Measurements from ENCODE around the gene HRAS.
"Not testable (repeated sequence)": the region's sequence is repeated elsewhere in the genome, so short reads cannot be mapped to it uniquely, and the experiment has no call there.

HRAS gene

DNA sequence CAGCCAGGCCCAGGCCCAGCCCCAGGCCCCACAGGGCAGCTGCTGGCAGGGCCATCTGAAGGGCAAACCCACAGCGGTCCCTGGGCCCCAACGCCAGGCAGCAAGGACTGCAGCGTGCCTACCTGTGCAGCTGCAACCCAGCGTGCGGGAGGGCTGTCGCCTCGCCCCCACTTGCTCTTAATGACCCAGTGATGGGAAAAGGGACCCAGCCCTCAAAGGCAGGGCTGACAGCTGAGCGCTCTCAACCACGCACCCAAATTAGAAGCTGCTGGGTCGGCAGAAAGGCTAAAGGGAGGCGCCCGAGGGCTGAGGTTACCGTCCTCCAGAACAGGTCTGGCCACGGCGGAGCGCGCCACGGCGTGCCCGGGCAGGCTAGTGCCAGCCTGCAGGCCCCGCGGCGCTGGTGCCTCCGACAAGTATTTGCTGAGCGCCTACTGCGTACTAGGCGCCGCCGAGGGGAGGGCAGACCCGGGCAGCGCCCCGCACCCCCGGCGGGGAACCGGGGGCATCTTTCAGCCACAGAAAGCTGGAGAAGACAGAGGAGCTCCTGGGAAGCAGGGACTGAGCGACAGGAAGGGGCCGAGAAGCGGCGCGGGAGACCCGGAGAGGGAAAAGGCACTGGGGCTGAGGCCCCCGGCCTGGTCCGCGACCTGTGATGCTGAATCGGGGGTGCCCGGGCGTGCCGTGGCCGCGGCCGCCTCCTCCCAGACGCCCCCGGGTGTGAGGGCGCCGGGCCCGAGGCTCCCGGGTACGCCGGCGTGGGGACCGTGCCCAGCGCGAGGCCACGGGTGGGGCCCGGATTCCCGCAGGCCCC, 773 bp downstream of the HRAS start:
- peak; percentile 55 for DNase-seq (ENCODE audit: low read depth, low spot score)

DNA sequence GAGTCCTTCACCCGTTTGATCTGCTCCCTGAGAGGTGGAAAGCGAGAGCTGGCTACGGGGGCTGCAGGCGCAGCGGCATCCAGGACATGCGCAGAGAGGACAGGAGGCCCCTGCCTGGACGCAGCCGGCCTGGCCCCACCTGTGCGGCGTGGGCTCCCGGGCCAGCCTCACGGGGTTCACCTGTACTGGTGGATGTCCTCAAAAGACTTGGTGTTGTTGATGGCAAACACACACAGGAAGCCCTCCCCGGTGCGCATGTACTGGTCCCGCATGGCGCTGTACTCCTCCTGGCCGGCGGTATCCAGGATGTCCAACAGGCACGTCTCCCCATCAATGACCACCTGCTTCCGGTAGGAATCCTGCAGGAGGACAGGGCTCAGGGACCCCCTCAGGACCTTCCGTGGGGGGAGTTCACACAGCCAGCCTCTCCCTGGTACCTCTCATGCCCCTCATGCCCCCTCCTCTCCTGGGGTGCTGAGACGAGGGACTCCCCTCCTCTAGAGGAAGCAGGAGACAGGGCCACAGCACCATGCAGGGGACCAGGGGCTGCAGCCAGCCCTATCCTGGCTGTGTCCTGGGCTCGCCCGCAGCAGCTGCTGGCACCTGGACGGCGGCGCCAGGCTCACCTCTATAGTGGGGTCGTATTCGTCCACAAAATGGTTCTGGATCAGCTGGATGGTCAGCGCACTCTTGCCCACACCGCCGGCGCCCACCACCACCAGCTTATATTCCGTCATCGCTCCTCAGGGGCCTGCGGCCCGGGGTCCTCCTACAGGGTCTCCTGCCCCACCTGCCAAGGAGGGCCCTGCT, 1.6 kb downstream of the HRAS start:
- no peak for DNase-seq (ENCODE audit: low read depth, low spot score)

DNA sequence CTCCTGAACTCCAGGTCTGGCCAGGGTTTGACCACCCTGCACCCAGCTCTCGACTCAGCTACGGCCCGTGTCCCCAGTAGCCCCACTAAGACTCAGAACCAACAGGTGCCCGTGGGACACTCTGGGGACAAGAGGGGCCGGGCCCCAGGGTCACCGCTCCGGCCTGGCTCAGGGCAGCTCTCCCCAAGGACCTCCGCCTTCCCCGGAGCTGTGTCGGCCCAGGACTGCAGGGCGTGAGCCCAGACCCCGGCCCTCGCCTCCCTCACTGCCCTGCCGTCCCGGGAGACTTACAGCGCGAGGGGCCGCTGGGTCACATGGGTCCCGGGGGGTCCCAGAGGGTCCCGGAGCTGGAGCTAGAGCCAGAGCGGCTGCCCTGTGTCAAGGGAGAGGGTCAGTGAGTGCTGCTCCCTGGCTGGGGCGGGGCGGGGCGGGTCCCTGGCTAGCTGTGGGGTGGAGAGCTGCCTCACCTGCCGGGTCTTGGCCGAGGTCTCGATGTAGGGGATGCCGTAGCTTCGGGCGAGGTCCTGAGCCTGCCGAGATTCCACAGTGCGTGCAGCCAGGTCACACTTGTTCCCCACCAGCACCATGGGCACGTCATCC, 2.3 kb downstream of the HRAS start:
- no peak for DNase-seq (ENCODE audit: low read depth, low spot score)

DNA sequence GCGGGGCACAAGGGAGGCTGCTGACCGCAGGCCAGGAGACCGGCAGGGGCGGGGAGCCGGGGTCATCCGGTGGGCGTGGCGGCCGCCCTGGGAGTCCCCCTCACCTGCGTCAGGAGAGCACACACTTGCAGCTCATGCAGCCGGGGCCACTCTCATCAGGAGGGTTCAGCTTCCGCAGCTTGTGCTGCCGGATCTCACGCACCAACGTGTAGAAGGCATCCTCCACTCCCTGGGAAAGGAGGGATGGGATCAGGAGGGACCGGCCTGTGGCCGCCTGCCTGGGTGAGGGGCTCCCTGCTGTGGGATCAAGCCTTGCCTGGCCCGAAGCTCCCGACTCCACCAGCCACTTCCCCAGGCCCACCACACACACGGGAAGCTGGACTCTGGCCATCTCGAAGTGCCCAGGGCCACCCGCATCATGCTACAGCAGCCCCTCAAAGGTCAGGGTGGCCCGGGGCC, 2.8 kb downstream of the HRAS start:
- DNase-seq (ENCODE audit: low read depth, low spot score), result no peak

DNA sequence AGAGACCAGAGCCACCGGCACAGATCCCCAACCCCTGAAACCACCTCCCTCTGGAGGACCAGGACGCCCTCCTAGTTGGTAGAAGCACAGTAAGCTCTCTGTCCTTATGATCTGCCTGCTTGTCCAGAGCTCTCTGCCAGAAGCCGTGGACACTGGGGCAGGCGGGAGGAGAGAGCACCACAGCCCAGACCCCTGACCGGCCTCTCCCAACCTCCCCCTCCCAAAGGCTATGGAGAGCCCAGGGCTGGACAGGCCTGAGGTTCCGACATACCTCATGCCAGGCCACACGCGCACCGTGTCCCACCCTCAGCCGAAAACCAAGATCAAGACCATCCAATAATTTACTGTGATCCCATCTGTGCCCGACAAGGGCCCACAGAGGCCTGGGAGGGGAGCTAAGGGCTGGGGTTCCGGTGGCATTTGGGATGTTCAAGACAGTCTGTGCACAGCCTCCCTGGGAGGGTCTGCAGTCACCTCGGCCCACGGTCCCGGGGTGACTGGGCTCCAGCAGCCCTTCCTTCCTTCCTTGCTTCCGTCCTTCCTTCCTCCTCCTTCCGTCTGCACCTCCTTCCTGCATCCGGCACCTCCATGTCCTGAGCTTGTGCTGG, 3.4 kb downstream of the HRAS start:
- no peak for DNase-seq (ENCODE audit: low read depth, low spot score)

DNA sequence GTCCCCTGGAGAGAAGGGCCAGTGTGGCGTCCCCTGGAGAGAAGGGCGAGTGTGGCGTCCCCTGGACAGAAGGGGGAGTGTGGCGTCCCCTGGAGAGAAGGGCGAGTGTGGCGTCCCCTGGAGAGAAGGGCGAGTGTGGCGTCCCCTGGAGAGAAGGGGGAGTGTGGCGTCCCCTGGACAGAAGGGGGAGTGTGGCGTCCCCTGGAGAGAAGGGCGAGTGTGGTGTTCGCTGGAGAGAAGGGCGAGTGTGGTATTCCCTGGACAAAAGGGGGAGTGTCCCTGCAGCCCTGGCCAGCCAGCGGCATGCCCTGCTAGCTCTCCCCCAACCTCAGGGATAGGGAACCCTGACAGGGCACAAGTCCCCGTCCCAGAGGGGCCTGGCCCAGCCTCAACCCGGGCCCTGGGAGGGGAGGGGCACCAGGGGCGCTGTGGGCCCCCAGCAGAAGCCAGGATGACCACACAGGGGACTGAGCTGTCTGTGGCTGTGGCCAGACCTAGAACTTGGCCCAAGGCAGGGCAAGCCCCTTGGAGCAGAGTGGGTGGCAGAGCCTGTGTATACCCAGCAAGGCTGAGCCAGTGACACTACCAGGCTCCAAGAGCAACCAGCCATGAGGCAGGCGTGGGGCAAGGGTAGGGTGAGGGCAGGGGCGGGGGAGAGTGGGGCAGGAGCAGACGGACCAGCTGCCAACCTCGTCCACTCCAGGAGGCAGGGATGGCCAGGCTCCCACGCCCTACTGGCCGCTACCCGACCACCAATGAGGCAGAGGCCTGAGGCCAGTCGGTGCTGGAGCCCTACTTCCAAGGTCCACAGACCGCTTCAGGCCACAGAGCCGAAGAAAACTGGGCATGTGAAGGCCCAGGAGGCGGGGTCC, 4.2 kb downstream of the HRAS start:
- DNase-seq (ENCODE audit: low read depth, low spot score), result no peak

DNA sequence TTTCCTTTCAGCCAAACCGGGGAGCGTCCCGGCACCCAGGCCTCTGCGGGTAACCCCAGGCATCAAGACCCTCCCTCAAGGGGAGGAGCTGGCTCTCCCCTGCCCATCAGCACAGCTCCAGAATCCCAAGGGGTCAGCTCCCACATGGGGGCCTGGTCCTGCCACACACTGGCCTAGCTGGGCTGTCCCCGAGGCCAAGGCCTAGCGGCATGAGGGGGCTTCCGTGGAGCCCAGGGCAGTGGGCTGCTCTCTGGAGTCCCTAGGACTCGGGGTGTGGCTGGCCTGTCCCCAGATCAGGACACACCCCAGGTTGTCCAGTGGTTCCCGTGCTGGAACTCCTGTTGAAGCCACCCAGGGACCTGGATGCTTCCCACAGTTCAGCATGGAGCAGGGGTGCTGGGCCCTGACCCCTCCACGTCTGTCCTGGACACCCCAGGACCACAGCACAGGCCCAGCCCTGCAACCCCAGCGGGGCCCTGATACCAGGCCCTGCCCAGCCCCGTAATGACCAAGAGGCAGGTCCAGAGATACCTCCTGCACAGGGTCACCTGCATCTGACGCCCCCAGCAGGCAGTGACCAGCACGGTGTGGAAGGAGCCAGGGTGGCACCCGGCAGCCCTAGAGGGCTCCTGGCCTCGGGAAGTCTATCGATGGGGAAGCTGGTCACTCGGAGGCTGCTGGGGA, 5.5 kb downstream of the HRAS start:
- DNase-seq (ENCODE audit: low read depth, low spot score), result no peak

DNA sequence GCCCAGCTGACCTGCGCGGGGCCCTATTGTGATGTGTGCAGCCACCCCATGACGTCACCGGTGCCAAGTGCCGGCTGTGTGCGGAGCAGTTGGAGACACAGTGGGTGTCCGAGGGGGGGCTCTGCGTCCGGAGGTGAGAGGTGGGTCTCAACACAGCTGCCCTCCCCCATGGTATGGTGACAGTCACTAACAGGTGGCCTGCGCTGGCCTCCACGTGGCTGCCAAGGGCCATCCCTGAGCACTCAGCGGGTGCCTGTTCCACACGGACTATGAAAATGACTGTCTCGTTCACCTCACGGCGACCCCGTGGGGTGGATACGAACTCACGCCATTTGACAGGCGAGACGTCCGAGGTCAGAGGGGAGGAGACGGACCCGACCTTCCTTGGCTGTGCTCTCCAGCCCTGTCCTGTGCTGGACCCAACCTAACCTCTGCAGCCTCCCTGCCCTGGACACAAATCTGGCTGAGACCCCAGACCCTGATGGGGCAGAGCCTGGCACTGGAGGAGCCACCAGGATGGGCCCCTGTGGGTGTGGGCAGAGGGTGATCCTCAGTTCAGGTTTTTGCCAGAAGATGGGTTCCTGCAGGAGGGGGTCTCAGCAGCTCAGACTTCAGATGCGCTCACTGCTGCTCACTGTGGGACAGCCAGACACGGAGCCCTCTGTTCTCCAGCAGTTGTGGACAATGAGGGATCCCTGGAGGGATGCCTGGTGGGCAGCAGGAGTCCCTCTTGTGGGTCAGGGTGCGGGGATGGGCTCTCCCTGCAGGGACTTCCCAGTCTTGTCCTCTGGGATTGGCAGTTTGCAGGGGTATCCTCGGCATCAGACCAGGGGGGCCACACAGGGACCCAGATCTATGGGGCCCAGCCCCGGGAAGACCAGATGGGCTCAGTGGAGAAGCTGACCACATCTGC, 6.3 kb downstream of the HRAS start:
- no peak for DNase-seq (ENCODE audit: low read depth, low spot score)

DNA sequence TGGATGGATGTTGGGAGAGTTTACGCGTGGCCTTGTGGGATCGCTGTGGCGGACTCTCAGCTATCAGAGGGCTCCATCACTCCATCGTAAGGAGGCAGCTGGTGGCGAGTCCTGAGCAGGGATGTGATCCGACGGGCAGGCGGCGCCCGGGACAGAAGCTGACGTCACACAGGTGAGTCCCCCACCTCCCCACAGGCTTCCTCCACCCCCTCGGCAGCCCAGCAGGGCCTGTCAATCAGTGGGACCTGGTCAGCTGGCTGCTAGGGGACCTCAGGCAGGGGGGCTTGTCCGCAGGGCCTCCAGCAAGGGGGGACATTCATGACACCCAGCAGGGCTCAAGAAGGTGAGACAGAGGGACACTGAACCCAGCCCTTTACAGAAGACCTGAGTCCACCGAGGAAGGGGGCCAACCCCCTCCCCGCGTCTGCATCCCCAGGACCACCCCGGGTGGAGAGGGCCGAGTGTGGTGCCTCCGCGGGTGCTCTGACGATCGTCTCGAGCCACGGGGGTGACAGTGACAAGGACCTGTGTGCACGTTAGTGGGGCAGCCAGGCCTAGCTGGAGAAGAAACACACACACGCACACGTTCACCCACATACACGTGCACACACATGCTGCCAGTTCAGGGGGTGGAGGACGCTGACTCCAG, 7.1 kb downstream of the HRAS start:
- no peak for DNase-seq (ENCODE audit: low read depth, low spot score)

DNA sequence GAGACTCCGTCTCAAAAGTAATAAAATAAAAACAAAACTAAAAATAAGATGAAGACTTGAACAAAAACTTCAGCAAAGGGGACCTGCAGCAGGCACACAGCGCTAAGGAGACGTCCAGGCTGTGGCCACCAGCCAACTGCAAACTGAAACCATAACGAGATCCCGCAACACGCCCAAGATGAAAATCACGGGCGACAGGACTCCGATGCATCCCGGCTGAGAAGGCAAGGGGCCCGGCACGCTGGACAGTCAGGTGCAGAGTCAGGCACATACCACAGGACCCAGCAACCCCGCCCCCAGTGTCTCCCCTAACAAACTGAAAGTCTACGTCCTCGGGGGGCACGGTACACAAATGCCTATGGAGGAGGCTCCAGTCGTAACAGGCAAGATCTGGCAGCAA, 9.2 kb downstream of the HRAS start:
- no peak for DNase-seq (ENCODE audit: low read depth, low spot score)

DNA sequence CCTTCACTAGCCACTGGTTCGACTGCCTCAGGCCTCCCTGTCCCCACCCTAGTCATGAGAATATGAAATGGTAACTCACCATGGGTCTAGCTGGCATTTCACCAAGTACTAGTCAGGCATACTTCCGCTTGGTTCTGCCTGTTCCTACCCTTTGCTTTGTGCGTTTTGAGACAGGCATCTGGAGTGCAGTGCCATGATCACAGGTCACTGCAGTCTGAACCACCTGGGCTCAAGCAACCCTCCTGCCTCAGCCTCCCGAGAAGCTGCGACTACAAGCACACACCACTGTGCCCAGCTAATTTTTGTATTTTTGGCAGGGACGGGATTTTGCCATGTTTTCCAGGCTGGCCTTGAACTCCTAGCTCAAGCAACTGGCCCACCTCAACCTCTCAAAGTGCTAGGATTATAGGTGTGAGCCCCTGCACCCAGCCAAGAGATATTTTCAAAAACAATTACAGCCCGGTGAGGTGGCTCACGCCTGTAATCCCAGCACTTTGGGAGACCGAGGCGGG, 14.1 kb downstream of the HRAS start:
- no peak for DNase-seq (ENCODE audit: low read depth, low spot score)

DNA sequence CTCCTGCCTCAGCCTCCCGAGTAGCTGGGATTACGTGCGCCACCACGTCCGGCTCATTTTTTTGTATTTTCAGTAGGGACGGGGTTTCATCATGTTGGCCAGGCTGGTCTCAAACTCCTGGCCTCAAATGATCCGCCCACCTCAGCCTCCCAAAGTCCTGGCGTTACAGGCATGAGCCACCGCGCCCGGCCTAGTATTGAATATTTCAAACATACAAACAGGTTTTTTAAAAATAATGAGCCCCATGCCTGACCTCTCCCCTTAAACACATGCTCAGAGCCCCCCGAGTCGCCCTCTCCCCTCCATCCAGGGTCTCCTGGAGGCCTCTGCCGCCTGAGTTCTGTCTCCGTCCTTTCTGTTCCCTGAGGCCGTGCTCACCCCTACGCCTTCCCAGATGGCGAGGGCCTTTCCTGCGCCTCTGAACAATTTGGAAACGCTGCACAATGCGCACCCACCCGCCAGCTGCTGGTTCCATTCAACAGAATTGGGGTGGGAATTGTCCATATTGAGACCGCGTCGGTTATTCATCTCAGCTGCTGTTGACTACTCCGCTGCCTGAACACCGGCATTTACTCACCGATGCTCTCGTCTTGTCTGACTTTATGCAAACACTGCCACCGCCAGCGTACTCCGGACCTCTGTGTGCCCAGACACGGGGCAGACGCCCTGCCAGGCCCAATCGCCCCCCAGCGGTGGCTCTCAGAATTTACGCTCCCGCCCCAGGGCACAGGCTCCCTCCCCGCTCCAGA, 14.8 kb downstream of the HRAS start:
- peak; percentile 74 for DNase-seq (ENCODE audit: low read depth, low spot score)

DNA sequence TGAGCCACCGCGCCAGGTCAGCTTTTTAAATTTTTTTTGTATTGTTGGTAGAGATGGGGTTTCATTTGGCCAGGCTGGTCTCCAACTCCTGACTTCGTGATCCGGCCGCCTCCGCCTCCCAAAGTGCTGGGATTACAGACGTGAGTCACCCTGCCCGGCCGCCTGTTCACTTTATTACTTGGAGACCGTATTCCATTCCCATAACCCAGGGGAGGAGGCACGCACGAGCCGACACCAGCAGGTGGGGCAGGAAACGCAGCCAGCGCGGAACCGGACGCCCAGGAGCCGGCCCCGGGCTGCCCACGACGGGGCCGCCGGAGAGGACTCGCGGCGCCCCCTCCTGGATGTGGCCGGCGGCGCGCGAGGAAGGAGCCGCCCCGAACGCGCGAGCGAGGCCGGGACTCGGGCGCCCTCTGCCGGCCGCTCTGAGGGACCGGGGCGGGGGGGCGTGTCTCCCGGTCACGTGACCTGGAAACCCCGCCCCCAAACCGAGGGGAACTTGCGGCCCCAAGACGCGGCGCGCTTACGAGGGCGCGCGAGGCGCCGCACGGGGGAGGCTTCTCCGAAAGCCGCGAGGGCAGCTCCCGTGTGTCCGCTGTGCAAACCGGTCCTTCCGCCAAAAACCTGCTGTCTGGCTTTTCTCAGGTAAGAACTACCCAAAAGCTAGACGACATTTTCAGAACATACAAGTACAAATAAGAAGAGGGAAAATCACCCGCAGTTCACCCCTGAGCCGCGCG, 16.7 kb downstream of the HRAS start:
- DNase-seq (ENCODE audit: low read depth, low spot score), result peak; percentile 96

DNA sequence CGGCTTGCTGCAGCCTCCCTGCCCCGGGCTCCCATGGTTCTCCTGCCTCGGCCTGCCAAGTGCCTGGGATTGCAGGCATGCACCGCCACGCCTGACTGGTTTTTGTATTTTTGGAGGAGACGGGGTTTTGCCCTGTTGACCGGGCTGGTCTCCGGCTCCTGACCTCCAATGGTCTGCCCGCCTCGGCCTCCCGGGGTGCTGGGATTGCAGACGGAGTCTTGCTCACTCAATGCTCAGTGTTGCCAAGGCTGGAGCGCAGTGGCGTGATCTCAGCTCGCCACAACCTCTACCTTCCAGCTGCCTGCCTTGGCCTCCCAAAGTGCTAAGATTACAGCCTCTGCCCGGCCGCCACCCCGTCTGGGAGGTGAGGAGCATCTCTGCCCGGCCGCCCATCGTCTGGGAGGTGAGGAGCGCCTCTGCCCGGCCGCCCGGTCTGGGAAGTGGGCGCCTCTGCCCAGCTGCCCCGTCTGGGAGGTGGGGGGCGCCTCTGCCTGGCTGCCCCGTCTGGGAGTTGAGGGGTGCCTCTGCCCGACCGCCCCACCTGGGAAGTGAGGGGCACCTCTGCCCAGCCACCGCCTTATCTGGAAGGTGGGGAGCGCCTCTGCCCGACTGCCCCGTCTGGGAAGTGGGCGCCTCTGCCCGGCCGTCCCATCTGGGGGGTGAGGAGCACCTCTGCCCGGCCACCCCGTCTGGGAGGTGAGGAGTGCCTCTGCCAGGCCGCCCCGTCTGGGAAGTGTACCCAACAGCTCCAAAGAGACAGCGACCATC, 18.3 kb downstream of the HRAS start:
- not testable (repeated sequence) for DNase-seq (ENCODE audit: low read depth, low spot score)

DNA sequence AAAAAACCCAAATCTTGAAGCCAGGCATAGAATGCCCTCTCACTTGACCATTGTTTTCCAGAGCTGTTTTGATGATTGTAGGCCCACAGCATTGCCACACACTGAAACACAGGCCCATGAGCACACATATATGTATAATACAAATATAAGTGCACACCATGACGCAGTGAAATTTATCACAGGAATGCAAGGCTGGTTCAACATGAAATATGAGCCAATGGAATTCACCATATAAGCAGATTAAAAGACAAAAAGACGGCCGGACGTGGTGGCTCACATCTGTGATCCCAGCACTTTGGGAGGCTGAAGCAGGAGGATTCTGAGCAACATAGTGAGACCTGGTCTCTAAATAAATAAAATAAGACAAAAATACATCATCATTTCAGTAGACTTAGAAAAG, 19.0 kb downstream of the HRAS start:
- no peak for DNase-seq (ENCODE audit: low read depth, low spot score)

DNA sequence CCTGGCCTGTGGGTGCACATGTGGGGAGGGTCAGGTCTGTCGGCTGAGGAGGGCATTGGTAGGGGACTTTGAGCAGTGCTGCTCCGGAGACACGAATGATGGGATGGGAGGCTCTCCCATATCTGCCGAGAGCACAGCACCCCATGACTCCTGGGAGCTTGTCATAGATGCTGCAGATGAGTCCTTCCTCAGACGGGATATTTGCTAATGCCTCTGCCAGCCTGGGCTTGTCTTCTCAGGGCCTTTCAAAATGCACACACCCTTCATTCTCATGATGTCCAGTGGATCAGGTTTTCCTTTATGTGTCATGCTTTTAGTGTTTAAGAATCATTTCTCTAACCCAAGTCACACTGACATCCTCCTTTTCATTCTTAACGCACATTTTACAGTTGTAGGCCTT, 20.2 kb downstream of the HRAS start:
- no peak for DNase-seq (ENCODE audit: low read depth, low spot score)

DNA sequence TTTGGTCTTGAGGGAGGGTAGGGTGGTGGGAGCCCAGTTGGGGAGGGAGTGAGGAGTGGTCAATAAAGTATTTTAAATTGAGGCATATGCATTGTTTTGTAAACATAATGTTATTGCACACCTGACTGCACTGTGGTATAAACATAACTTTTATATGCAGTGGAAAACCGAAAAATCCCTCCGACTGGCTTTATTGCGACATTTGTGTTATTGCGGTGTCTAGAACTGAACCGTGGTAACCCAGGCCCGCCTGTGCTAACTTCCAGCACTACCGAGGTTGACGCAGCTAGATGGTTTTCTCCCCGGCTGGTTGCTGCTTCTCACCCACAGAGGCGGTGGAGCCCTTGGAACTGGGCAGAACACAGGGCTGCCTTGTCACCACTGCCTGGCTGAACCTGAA, 20.8 kb downstream of the HRAS start:
- DNase-seq (ENCODE audit: low read depth, low spot score), result no peak

All from ELF-1 (cell line).